Eye (tissue), 1 donor: ENCODE measurements around the gene GDI2.
"Not testable (repeated sequence)": the region's sequence is repeated elsewhere in the genome, so short reads cannot be mapped to it uniquely, and the experiment has no call there.

ENCODE experiments used
- DNase-seq: peaks from one replicate; pipeline ENCODE4 v3.0.0-alpha.2; 2015

GDI2 gene

DNA sequence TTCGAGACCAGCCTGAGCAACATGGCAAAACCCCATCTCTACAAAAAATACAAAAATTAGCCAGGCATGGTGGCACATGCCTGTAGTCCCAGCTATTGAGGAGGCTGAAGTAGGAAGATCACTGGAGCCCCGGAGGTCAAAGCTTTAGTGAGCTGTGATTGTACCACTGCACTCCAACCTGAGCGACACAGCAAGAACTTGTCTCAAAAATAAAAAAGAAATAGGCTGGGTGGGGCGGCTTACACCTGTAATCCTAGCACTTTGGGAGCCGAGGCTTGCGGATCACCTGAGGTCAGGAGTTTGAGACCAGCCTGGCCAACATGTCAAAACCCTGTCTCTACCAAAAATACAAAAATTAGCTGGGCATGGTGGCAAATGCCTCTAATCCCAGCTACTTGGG, 13.3 kb upstream of the GDI2 start:
- not testable (repeated sequence) for DNase-seq

DNA sequence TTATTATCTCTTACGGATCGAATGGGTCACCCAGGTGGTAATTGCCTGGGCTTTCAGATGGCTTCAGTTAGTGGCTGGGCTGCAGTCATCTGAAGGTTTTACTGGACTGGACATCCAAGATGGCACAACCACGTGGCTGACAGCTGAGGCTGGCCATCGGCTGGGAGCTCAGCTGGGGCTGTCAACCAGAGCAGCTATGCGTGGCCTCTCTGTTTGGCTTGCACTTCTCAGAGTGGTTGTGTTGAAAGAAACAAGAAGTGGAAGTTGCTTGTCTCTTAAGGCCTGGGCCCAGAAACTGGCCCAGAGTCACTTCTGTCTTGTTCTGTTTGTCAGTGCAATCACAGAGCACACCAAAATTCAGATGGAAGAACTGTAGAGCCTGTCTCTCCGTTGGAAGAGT, 5.7 kb upstream of the GDI2 start:
- no peak for DNase-seq

DNA sequence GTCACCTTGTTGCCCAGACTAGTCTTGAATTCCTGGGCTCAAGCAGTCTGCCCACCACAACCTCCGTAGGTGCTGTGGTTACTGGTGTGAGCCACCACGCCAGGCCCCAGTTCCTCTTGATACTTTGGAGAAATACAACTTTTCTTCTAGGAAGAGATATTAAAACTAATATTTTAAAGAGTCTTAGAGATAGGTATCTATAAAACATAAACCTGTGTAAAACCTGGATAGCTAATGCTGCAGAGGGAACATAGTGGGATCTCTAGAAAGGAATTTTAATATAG, 4.8 kb upstream of the GDI2 start:
- DNase-seq, result no peak

DNA sequence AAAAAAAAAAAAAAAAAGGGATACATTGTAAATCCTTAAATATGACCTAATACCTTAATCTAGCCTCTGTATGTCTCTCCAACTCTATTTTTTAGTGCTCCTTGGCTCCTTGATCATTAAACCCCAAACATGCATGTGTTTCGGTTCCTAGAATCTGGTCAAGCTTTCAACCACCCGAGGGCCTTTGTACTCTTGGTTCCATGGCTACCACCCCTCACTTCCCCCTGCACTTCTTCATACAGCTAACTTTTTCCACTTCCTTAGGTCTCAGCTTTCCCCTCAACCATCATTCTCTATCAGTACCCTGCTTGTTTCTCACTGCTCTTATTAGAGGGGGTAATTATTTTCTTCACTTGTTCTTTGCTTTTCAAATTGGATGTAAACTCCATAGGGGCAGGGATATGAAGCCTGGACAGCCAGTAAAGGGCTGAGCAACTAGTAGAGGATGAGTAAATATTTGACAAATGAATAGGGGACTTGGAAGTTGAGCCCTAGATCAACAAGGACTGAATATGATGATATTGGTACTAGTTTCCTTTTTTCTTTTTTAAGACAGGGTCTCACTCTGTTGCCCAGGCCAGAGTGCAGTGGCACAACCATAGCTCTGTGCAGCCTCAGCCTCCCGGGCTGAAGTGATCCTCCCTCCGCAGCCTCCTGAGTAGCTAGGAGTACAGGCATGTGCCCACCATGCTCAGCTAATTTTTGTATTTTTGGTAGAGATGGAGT, 4.3 kb upstream of the GDI2 start:
- DNase-seq, result no peak

DNA sequence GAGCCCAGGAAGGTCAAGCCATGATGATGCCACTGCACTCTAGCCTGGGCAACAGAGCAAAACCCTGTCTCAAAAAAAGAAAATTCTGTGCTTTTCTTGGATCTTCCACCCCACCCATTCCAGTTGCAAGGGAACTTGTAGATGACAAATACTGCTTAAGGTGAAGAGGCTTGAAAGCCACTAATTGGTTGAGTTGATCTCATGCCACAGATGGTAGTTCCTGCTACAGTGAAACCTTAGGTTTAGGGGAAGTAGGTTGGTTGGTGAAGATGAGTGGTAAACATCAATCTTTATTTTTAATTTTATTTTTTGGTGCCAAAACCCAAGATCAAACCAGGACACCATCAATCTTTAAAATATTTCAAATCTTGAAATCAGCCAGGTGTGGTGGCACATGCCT, 2.9 kb upstream of the GDI2 start:
- no peak for DNase-seq

DNA sequence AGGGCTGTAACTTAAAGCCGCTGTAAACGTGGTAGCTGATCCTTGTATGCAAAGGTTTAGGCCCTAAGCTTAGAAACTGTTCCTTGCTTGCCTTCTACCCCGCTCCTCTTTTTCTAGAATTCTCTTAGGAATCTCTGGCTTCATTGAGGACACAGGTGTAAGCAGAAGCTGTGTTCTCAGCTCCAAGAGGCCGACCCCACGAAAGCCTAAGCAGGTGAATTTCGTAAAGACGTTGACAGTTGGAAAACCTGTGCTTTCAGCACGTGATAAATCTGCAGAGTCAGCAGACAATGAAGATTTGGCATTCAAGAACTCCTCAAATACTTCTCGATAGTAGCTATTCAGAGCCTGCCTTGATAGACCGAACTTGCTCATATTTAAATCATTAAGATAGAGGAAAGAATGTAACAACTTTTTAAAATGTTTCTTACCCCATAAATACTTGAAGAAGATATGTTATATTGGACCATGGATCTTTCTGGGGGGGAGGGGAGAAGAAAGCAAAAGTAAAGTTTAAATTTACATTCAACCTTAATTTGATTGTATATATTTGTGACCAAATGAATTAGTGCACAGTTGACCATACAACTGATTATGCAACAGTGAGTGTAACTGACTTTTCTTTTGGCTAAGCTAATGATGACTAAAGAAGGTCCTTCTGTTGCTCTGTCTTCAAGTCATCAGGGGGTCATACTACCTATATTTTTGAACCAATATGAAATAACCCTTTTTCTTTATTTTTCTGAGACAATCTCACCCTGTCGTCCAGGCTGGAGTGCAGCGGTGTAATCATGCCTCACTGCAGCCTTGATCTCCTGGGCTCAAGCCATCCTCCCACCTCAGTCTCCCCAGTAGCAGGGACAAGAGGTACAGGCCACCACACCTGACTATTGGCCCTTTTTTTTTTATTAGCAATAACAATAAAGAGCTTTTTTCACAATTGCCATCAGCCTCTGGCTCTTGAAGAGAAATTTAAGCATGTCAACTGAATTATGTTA, 1.2 kb upstream of the GDI2 start:
- DNase-seq, result no peak

DNA sequence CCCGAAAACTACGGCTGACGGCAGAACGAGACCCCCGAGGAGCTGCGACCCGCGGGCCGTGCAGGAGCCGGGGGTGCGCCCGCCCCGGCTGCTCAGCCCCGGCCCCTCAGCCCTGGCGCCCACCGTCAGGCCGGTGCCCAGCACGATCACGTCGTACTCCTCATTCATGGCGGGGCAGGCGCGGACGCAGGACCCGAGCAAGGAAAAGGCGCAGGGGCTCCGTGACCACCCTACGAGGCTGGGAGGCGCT, 218 bp downstream of the GDI2 start:
- DNase-seq, result no peak

DNA sequence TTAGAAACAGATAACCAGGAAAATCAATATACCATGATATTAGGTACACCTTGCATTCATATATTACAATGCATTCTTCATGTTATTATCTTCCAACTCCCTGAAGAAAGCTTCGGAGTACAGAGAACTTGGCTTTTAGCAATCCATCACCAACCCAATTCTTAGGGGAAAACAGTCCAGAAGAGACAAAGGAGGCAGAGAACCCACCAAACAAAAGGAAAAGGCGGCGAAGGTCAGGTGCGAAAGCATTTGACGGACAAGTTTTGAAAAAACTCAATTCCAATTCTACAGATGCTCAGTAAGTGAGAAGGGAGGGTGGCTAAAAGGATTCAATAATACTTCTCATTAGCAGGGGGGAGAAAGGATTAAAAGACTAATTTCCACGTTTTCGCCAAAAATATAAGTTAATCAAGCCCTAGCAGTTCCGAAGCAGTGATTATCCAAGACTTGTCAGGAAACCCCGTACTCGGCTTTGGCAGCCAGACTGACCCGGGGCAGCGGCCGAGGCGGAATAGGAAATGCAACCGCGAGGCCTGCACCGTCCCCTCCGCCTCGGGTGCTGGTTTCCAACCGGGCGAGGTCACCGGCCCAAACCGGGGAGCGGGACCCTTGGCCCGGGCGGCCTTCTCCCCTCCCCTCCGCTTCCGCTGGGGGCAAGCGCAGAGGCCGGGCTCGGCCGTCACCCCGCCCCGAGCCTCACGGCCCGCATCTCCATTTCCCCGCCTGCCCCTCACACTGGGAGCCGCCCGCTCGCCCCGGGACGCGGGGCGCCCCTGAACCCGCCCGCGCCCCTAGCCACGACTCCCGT, 747 bp downstream of the GDI2 start:
- peak; percentile 79 for DNase-seq

DNA sequence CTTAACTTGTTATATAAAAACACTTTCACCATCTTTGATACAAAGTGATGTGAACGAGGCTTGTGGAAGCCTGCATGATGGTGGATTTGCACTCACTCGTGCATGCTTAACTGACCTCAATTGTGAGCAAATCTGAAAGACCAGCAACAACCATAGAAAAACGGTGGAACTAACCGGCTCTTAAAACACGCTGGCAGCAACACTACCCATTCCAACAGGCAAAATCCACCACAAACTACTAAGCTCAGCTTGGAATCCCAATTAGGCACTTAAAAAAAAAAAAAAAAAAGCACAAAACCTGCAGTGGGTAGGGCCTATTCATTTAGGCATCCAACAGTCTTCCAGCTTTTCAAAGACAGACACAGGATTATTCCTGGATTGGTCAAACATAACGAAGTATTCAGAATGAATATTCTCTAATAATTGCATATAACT, 1.8 kb downstream of the GDI2 start:
- DNase-seq, result peak; percentile 76

DNA sequence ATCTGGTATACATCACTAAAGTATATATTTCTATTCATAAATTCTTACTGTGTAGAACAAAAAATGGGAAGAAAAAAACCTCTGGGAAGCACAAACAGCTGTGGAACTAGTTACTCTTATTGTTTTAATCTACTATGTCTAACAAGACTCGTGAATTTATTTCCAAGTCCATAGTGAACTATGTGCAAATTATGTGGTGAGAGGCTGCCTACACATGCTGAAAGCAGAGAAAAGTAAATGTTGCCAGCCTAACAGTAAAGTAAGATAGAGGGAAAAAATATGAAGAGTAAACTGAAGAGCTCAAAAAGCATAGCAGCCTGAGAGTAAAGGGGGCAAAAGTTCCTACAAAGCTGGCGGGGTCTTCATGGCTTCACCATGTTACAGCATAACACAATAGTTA, 3.0 kb downstream of the GDI2 start:
- DNase-seq, result peak; percentile 4

DNA sequence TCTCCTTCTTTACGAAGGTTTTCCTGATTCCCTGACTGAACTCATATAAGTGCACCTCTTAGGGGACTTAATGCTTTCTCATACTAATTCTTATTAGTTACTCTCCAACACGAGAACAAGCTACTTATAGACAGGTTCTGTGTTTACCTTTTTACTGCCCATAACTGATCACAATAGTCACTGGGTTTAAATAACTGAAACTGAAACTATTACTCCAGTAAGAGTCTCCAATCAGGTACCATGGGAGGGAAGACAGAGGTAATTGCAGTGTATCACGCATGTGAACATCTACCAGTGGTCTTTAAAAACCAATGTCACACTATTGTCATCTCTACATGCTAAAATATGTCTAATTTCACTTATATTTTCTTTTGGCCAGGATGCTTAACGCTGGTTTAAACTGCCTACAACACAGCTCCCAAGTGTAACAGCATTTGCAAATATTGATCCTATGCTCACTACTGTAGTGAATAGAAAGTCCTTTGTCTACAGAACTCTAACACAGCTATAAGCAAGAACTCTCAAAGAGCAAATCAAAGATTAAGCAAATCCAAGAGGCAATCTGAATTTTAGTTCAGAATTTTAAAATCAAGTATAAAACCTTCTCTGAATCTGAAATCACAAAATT, 3.6 kb downstream of the GDI2 start:
- peak; percentile 9 for DNase-seq

DNA sequence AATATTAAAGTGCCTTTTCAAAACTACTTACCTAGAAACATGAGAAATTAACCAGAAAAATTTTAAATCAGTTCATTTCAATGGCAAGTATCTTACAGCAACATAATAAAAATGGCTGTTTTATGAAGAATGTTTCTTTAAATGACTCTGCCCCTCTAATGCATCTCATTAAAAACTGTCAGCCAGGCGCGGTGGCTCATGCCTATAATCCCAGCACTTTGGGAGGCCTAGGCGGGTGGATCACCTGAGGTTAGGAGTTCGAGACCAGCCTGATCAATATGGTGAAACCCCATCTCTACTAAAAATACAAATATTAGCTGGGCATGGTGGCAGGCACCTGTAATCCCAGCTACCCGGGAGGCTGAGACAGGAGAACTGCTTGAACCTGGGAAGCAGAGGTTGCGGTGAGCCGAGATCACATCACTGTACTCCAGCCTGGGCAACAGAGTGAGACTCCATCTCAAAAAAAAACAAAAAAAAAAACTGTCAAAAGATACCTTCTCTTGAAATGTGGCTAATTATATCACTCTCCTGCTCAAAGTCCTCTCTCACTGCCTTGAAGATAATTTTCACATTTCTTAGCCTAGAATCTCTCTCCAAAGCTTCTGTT, 4.3 kb downstream of the GDI2 start:
- not testable (repeated sequence) for DNase-seq

DNA sequence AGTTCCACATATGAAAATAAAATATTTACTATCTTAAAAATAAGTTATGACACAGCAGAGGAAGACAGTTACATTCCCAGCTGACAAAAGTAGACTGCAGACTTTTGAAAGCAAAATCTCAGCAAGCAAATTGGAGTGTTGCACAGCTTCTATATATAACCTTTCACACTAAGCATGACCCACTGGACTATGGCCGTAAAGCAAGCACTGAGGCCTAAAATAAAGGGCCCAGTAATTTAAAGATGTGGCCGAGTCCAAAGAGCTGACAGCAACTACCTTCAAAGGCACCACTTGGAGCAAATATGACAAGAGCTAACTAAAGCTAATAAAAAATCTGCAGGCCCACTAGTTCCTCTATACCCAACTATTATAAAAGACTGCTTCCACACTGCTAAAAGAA, 6.5 kb downstream of the GDI2 start:
- DNase-seq, result no peak

DNA sequence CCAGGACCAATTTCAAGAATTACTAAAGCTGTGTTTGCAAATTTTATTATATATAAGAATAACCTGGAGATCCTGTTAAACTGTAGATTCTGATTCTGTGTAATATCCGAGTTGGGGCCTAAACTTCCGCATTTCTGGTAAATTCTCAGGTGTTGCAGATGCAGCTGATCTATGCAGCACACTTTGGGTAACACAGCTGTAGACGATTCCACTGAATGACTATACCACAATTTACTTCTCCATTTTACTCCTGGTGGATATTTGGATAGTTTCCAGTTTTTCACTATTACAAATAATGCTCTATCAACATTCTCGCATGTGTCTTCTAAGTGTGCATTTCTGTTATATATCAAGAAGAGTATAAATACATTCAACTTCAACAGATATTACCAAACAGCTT, 7.5 kb downstream of the GDI2 start:
- DNase-seq, result no peak

DNA sequence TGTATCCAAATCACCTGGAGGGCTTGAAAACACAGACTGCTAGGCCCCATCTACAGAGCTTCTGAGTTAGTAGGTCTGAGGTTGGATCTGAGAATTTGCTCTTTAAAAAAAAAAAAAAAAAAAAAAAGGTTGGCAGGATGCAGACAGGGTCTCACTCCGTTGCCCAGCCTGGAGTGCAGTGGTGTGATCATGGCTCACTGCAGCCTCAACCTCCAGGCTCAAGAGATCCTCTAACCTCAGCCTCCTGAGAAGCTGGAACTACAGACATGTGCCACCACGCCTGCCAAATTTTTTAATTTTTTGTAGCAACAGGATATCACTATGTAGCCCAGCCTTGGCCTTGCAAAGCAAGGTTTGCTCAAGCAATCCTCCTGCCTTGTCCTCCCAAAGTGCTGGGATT, 8.0 kb downstream of the GDI2 start:
- DNase-seq, result no peak

DNA sequence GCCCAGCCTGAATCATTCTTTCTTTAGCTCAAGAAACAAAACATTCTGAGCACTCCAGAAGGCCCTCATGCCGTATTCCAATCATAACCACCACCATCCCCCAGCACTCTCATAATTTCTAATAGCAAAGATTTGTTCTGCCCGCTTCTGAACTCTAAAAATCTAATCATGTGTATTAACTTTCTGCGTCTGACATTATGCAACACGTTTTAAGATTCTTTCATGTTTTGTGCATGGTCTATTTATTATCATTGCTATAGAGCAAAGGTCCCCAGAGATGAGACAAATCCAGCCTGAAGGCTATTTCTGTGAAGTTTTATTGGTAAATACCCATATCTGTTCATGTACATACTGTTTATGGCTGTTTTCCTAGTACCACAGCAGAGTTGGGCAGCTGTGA, 8.8 kb downstream of the GDI2 start:
- DNase-seq, result no peak

DNA sequence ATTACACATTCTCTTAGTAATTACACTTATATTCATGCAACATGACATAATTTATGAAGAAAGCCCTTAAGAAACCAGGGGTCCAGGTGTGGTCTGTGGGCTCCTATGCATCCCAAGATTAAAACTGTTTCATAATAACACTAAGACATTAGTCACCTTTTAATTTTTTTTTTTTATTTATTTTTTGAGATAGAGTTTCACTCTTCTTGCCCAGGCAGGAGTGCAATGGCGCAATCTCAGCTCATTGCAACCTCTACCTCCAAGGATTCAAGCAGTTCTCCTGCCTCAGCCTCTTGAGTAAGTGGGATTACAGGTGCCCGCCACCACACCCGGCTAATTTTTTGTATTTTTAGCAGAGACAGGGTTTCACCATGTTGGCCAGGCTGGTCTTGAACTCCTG, 12.5 kb downstream of the GDI2 start:
- no peak for DNase-seq

DNA sequence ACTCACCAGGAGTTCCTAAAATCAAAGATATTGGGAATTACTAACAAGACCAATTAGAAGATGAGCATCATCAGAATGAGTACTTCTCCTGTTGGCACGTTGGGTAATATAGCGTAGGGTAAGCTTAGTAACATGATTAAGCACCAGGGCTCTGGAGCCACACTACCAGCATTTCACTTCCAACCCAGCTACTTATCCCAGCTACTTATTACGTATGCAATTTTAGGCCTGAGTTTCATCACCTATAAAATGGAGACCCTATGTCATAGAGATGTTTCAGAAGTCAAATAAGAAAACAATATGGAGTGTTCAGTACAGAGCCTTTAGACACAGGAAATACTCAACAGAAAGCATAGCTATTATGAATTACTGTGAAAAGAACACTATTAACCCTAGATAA, 19.0 kb downstream of the GDI2 start:
- no peak for DNase-seq

DNA sequence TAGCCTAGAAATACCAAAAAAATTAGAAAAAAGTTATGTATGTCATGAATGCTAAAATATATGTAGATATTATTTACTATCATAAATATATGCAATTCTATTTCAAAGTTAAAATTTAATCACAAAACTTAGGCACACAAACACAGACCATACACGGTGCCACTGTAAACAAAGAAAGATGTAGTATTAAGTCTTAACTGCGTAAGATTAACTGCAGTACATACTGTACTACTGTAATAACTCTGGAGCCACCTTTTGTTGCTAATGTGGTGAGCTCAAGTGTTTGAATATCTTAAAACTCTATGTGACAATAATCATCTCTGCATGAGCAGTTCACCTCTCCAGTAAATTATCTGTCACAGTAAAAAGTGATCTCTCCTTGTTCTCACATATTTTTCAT, 23.6 kb downstream of the GDI2 start:
- DNase-seq, result no peak

DNA sequence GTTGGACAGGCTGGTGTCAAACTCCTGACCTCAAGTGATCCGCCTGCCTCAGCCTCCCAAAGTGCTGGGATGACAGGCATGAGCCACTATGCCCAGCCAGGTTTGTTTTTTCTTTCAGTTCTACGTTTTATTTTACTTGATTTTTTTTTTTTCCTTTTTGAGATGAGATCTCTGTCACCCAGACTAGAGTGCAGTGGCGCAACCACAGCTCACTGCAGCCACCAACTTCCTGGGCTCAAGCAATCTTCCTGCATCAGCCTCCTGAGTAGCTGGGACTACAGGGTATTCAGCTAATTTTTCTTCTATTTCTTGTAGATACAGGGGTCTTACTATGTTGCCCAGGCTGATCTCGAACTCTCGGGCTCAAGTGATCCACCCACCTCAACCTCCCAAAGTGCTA, 24.3 kb downstream of the GDI2 start:
- DNase-seq, result no peak

DNA sequence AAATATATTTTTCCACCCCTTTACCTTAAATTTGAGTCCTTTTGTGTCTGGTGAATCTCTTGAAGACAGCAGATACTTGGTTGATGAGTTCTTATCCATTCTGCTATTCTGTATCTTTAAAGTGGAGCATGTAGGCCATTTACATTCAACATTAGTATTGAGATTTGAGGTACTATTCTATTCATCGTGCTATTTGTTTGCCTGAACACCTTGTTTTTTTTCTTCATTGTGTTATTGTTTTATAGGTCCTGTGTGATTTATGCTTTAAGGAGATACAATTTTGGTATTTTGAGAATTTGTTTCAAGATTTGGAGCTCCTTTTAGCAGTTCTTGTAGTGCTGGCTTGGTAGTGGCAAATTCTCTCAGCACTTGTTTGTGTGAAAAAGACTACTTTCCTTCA, 29.9 kb downstream of the GDI2 start:
- no peak for DNase-seq

DNA sequence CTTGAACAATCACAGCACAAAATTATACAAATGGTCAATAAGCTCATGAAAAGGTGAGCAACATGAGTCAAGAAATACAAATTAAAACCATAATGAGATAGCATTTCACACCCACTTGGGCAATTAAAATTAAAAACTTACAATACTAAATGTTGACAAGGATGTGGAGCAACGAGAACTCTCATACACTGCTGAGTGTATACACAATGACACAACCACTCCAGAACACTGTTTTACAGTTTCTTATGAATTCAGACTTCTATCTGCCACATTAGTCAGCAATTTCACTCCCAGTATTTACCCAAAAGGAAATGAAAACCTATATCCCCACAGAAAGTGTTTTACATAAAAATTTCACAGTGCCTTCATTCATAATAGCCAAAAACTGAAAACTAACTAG, 31.1 kb downstream of the GDI2 start:
- DNase-seq, result no peak

DNA sequence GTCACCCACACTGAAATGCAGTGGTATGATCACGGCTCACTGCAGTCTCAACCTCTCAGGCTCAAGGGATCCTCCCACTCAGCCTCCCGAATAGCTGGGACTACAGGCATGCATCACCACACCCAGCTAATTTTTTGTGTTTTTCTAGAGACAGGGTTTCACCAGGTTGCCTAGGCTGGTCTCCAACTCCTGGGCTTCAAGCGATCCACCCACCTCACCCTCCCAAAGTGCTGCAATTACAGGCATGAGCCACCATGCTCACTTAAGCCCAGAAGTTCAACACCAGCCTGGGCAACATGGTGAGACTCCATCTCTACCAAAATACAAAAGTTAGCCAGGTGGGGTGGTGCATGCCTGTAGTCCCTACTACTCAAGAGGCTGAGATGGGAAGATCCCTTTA, 33.5 kb downstream of the GDI2 start:
- DNase-seq, result no peak
